ENCODE data around the gene LAMB3.
A peak's percentile ranks its signal among the peaks of the same experiment; 100 is the strongest.

The LAMB3 gene

GRCh38 chr1:209595599-209596285 is 56.5 kb downstream of the LAMB3 start:
- no peaks in the 10 kb centered on the region for H3K9me3 ChIP-seq (ENCODE audit: control insufficient read depth, insufficient read depth, low read depth, low read length)
- TF ChIP-seq GLI2 (tag by site-specific recombination; IDR thresholded peaks at IDR 0.05; ENCODE audit: borderline replicate concordance, low read depth) (no peak), HIC1 (tag by site-specific recombination; IDR thresholded peaks at IDR 0.05) (no peak), GLI4 (tag by site-specific recombination; IDR thresholded peaks at IDR 0.05) (no peak), AEBP2 (tag by site-specific recombination; IDR thresholded peaks at IDR 0.05; ENCODE audit: borderline replicate concordance) (no peak), ZNF561 (tag by site-specific recombination; IDR thresholded peaks at IDR 0.05; ENCODE audit: borderline replicate concordance) (no peak), EGR2 (tag by site-specific recombination; IDR thresholded peaks at IDR 0.05; ENCODE audit: low read depth) (no peak), ZNF596 (tag by site-specific recombination; IDR thresholded peaks at IDR 0.05) (no peak), KLF9 (tag by site-specific recombination; IDR thresholded peaks at IDR 0.05; ENCODE audit: low read depth) (no peak), ZNF549 (tag by site-specific recombination; IDR thresholded peaks at IDR 0.05) (no peak)
- no peaks in the 10 kb centered on the region for H3K4me1 ChIP-seq (ENCODE audit: control insufficient read depth, insufficient read depth, low read length)
- H3K27ac ChIP-seq (ENCODE audit: extremely low read depth, low read depth, low read length) = no peak overlapping the region
- H3K4me3 ChIP-seq (ENCODE audit: low read depth, low read length) = no peak overlapping the region
- ChIA-PET POLR2A (no interaction called here), CTCF (interaction anchor here (0.6 to 2.7 kb wide), 5 partner anchors 10 to 249 kb away, joined by 3 to 12 read pairs (median 4); partner anchors contain the start of gene LAMB3)
- H3K36me3 ChIP-seq (ENCODE audit: control insufficient read depth in 2 of 2, insufficient read depth in 1 of 2, low read length in 2 of 2) = no peaks in the 10 kb centered on the region

- Histone ChIP-seq H3K4me3 (ENCODE audit: low read depth, low read length) (no peak overlapping the region), H3K4me1 (ENCODE audit: control insufficient read depth, insufficient read depth, low read length) (no peaks in the 10 kb centered on the region), H3K9me3 (ENCODE audit: control insufficient read depth, insufficient read depth, low read depth, low read length) (no peaks in the 10 kb centered on the region), H3K27ac (ENCODE audit: extremely low read depth, low read depth, low read length) (no peak overlapping the region), H3K36me3 (ENCODE audit: control insufficient read depth in 2 of 2, insufficient read depth in 1 of 2, low read length in 2 of 2) (no peaks in the 10 kb centered on the region)
- ChIA-PET POLR2A (no interaction called here), CTCF (interaction anchor here (0.6 to 2.7 kb wide), 2 partner anchors 57 to 98 kb away, joined by 3 to 12 read pairs; partner anchors contain the start of gene LAMB3)
- TF ChIP-seq EGR2 (tag by site-specific recombination; IDR thresholded peaks at IDR 0.05; ENCODE audit: low read depth) (peak; percentile 97), ZFHX2 (tag by site-specific recombination; conservative IDR thresholded peaks at IDR 0.05) (peak; percentile 99), SCRT1 (tag by site-specific recombination; IDR thresholded peaks at IDR 0.05; ENCODE audit: borderline replicate concordance) (no peak)
Measured at GRCh38 chr1:209595028-209595427, 57.2 kb downstream of the LAMB3 start.

- ChIA-PET POLR2A (no interaction called here), CTCF (interaction anchor here (2.7 kb wide), 1 partner anchor 99 kb away, joined by 12 read pairs; no protein-coding TSS in a partner anchor)
- TF ChIP-seq ZNF530 (tag by site-specific recombination; IDR thresholded peaks at IDR 0.05; ENCODE audit: low read depth) = no peak
- TF ChIP-seq YY1 (tag by site-specific recombination; IDR thresholded peaks at IDR 0.05) = no peak
- TF ChIP-seq ZNF514 (tag by site-specific recombination; IDR thresholded peaks at IDR 0.05) = no peak
- TF ChIP-seq ZNF211 (tag by site-specific recombination; IDR thresholded peaks at IDR 0.05; ENCODE audit: low read depth) = no peak
- peak; percentile 65; the same call in 1 of the 2 replicates for TF ChIP-seq MZF1 (tag by site-specific recombination; IDR thresholded peaks at IDR 0.05; ENCODE audit: borderline replicate concordance)
- TF ChIP-seq ZNF423 (tag by site-specific recombination; IDR thresholded peaks at IDR 0.05) = no peak
- H3K9me3 ChIP-seq (ENCODE audit: control insufficient read depth, insufficient read depth, low read depth, low read length) = no peaks in the 10 kb centered on the region
- no peak overlapping the region for H3K27ac ChIP-seq (ENCODE audit: extremely low read depth, low read depth, low read length)
- no peak overlapping the region for H3K4me3 ChIP-seq (ENCODE audit: low read depth, low read length)
- H3K36me3 ChIP-seq (ENCODE audit: control insufficient read depth in 2 of 2, insufficient read depth in 1 of 2, low read length in 2 of 2) = no peaks in the 10 kb centered on the region
- no peaks in the 10 kb centered on the region for H3K4me1 ChIP-seq (ENCODE audit: control insufficient read depth, insufficient read depth, low read length)
Measured at GRCh38 chr1:209594440-209594839, 57.8 kb downstream of the LAMB3 start.

All from HEK293 (cell line).